GM06990 (cell line): ENCODE results near the gene GPR26.

Experiments used
- DNase-seq: peaks from one replicate; pipeline ENCODE4 v3.0.0-alpha.2; 2011; ENCODE audit not compliant: insufficient read length; ENCODE audit errors: extremely low read depth
- H3K27me3 ChIP-seq: replicated peaks from 2 replicates; pipeline ENCODE4 v1.6.0; 2011; ENCODE audit warnings: low read length; ENCODE audit not compliant: control insufficient read depth, insufficient read depth
- H3K36me3 ChIP-seq: 2 replicates; pipeline ENCODE4 v1.5.1; 2011; ENCODE audit warnings: low read length; ENCODE audit not compliant: control insufficient read depth, insufficient read depth
- H3K4me3 ChIP-seq: replicated peaks from 2 replicates; pipeline ENCODE4 v1.5.1; 2011; ENCODE audit warnings: low read depth, mild to moderate bottlenecking, control low read depth, low read length
- CTCF ChIP-seq: IDR thresholded peaks from 2 replicates; pipeline ENCODE4 v1.5.1; 2011; ENCODE audit warnings: low read length, control low read depth, mild to moderate bottlenecking, inconsistent platforms; ENCODE audit not compliant: insufficient read depth, poor library complexity, severe bottlenecking

Gene GPR26

GRCh38 chr10:123677556-123677955 is 11.4 kb downstream of the GPR26 start:
- TF ChIP-seq CTCF = no peak
- no peak for DNase-seq
- Histone ChIP-seq H3K4me3 (no peak overlapping the region), H3K27me3 (peaks cover 2% of the 10 kb centered on the region; the same call in 1 of the 2 replicates), H3K36me3 (no peaks in the 10 kb centered on the region)

GRCh38 chr10:123678376-123678775 is 12.2 kb downstream of the GPR26 start:
- no peak for DNase-seq
- TF ChIP-seq CTCF = no peak
- Histone ChIP-seq H3K27me3 (peaks cover 2% of the 10 kb centered on the region; the same call in 1 of the 2 replicates), H3K4me3 (no peak overlapping the region), H3K36me3 (no peaks in the 10 kb centered on the region)

GRCh38 chr10:123681285-123681684 is 15.1 kb downstream of the GPR26 start:
- Histone ChIP-seq H3K27me3 (peaks cover 2% of the 10 kb centered on the region; the same call in 1 of the 2 replicates), H3K4me3 (no peak overlapping the region), H3K36me3 (no peaks in the 10 kb centered on the region)
- TF ChIP-seq CTCF = no peak
- DNase-seq = no peak

GRCh38 chr10:123682477-123682876 is 16.3 kb downstream of the GPR26 start:
- H3K4me3 ChIP-seq = no peak overlapping the region
- peaks cover 2% of the 10 kb centered on the region; the same call in 1 of the 2 replicates for H3K27me3 ChIP-seq
- DNase-seq = no peak
- TF ChIP-seq CTCF = no peak
- no peaks in the 10 kb centered on the region for H3K36me3 ChIP-seq

- no peak overlapping the region for H3K4me3 ChIP-seq
- H3K27me3 ChIP-seq = peaks cover 2% of the 10 kb centered on the region; the same call in 1 of the 2 replicates
- no peak for DNase-seq
- no peaks in the 10 kb centered on the region for H3K36me3 ChIP-seq
- TF ChIP-seq CTCF = no peak
Observed at GRCh38 chr10:123683459-123683858, 17.3 kb downstream of the GPR26 start.

- no peak for DNase-seq
- Histone ChIP-seq H3K4me3 (no peak overlapping the region), H3K27me3 (peaks cover 2% of the 10 kb centered on the region; the same call in 1 of the 2 replicates), H3K36me3 (no peaks in the 10 kb centered on the region)
- no peak for TF ChIP-seq CTCF
Observed at GRCh38 chr10:123683865-123684264, 17.7 kb downstream of the GPR26 start.
